Activated CD4-positive, CD25-positive, alpha-beta regulatory T cell treated with anti-CD3 and anti-CD28 coated beads, Interleukin-2, amount 50 U/mL, for 16 hours (primary cell): ENCODE measurements around the gene TFB1M.
A peak's percentile ranks its signal among the peaks of the same experiment; 100 is the strongest.
"Not testable (repeated sequence)": the region's sequence is repeated elsewhere in the genome, so short reads cannot be mapped to it uniquely, and the experiment has no call there.

Experiments
- DNase-seq: peaks from one replicate; pipeline ENCODE4 v3.0.0-alpha.2; 2020; ENCODE audit warnings: low read depth, low spot score

The TFB1M gene

DNA sequence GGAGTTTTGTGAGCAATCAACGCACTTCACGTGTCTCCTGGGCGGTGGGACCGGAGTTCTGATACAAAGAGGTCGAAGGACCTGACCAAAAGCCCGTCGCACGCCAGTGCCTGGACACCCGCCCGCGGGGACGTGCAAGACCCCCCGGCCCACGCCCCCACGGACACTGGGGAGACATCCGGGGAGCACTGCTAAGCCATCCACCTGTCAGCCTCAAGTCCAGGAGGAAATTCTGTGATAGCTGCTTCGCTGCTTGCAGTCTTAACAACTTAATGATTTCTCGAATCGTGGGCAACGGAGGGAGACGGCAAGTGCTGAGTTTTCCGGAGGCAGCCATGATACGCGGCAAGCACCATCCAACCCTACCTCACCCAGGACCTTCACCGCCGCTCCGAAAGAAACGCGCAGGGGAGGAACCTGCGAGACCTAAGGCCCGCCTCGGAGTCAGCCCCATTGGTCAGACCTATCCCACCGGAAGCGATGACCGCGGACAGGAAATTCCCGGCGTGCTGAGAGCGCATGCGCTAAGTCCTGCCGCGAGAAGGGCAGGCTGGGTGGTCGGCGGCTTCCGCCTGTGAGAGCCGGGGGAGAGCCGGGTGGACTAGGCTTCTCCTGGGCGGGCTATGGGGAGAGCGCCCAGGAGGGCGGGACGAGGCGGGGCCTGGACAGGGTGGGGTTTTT lies at the start of gene TFB1M:
TSS of gene TFB1M (minus strand) at position 393 of the 681 bp plus-strand sequence. CDS start at position 337, 56 bp downstream.
- DNase-seq, result peak; percentile 98

DNA sequence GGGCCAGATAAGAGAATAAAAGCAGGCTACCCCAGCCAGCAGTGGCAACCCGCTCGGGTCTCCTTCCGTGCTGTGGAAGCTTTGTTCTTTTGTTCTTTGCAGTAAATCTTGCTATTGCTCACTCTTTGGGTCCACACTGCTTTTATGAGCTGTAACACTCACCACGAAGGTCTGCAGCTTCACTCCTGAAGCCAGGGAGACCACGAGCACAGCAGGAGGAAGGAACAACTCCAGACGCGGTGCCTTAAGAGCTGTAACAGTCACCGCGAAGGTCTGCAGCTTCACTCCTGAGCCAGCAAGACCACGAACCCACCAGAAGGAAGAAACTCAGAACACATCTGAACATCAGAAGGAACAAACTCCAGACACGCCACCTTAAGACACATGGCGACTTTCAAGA lies 49.7 kb upstream of the TFB1M start:
- not testable (repeated sequence) for DNase-seq

DNA sequence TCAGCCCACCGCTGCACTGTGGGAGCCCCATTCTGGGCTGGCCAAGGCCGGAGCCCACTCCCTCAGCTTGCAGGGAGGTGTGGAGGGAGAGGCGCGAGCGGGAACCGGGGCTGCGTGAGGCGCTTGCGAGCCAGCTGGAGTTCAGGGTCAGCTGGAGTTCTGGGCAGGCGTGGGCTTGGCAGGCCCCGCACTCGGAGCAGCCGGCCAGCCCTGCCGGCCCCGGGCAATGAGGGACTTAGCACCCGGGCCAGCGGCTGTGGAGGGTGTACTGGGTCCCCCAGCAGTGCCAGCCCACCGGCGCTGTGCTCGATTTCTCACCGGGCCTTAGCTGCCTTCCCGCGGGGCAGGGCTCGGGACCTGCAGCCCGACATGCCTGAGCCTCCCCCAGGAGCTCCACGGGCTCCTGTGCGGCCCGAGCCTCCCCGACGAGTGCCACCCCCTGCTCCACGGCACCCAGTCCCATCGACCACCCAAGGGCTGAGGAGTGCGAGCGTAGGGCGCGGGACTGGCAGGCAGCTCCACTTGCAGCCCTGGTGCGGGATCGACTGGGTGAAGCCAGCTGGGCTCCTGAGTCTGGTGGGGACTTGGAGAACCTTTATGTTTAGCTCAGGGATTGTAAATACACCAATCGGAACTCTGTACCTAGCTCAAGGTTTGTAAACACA lies 48.8 kb upstream of the TFB1M start:
- not testable (repeated sequence) for DNase-seq

DNA sequence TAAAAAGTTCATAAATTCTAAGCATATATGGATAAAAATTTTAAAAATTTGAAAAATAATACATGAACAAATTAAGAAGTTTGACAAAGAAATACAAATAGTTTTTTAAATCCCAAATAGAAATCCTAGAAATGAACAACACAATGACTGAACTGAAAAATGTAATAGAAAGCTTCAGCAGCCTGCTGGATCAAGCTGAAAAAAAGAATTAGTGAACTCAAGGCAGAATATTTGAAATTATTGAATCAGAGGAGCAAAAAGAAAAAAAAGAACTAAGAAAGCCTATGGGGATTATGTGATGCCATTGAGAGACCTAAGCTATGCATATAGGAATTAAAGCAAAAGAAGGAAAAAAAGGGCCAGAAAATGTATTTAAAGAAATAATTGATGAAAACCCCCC lies 39.9 kb upstream of the TFB1M start:
- DNase-seq, result no peak

DNA sequence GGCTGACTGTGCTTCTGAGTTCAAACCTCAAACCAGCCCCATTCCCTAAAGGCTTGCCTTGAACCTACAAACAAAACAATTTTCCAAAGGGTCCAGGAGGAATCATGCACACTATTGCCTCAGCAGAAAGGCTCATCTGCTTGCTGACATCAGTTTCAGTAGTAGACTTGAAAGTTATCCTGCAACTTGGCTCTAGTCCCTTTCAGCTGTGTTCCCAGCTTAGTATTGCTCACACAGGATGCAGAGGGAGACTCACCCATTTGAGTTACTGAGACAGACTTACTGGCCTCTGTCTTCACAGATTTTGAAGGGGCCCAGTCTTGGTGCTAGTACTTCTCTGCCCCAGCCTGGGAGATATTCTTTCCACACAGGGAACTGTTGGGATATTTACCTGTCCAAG lies 38.5 kb upstream of the TFB1M start:
- DNase-seq, result no peak

DNA sequence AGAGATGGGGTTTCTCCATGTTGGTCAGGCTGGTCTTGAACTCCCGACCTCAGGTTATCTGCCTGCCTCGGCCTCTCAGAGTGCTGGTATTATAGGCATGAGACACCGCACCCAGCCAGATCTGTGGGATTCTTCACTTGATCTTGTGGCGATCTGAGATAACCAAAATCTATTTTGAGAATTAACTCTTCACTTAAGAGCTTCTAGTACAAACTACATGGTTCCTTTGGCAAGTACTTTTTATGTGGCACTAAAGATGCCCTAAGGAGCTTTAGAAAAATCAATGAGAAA lies 37.8 kb upstream of the TFB1M start:
- no peak for DNase-seq

DNA sequence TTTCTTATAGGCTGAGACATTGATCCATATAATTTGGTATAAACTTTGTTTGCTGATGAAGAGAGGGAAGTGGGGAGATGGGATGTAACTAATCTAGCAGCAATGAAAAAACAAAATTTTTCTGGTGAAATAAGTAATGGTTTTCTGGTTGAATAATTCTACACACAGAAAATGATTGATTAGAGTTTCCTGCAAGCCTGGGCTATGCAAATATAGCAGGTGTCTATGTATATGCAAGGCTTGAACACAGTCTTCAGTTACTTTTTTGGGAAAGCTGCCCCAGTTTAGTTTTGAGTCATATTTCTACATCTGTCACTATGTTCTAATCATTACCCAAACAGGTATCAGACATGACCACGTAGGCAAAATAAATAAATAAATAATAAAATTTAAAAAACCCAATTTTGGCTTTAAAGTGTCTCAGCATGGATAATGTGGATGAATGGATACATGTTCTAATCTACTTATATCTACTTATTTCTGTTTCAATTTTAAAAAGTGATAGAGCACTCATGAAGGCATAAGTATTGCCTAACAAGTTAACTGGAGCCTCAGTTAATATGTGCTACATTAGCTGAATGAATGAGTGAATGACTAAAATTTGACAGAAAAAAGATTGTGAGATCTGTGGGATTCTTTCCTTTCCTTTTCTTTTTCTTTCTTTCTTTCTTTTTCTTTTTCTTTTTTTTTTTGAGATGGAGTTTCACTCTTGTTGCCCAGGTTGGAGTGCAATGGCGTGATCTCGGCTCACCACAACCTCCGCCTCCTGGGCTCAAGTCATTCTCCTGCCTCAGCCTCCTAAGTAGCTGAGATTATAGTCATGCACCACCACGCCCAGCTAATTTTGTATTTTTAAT lies 37.2 kb upstream of the TFB1M start:
- DNase-seq, result no peak

DNA sequence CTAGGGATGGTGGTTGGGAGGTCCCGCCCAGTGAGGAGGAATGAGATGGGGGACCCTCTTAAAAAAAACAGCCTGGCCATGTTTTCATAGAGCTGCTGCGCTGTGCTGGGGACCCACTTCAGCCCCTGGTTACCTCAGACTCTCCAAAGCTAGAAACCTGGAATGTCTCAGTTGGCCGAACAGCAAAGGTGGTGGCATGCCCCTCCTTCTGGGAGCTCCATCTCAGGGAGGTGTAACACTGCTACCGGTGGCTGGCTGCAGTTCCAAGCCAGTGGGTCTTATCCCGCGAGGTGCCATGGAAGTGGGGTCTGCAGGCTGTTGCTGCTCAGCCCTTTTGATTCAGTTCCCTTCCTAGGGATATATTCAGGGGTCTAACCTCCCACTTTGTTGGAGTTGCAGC lies 35.7 kb upstream of the TFB1M start:
- DNase-seq, result no peak

DNA sequence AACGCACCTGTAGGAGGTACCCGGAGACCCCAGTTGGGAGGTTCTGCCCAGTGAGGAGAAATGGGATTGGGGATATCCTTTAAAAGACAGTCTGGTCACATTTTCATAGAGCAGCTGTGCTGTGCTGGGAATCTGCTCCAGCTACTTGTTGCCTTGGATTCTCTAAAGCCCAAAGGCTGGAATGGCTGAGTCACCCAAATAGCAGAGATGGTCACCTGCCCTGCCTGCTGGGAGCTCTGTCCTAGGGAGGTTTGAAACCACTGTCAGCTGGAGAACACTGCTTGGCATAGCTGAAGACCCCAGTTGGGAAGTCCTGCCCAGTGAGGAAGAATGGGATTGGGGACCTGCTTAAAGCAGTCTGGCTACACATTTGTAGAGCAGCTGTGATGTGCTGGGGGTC lies 34.8 kb upstream of the TFB1M start:
- no peak for DNase-seq

DNA sequence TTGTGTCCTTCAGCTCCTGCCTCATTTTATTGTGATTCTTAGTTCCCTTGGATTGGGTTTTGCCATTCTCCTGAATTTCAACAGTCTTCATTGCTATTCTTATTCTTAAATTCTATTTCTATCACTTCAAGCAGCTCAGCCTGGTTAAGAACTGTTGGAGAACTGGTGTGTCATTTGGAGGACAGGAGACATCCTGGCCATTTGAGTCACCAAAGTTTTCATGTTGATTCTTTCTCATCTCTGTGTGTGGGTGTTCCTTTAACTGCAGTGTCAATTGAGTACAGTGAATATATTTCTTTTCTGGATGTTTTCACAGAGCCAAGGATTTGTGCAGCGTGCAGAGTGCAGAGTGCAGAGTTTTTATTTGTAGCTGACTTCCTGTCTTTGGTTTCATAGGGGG lies 33.5 kb upstream of the TFB1M start:
- DNase-seq, result no peak

DNA sequence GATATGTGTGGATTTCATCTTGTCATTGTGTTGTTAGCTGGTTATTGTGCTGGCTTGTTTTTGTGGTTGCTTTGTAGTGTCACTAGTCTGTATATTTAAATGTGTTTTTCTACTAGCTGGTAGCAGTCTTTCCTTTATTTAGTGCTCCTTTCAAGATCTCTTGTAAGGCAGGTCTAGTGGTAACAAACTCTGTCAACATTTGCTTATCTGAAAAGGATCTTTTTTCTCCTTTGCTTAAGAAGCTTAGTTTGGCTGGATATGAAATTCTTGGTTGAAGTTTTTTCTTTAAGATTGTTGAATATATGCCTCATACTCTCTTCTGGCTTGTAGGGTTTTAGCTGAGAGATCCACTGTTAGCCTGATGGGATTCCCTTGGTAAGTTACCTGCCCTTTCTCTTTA lies 32.7 kb upstream of the TFB1M start:
- DNase-seq, result no peak

DNA sequence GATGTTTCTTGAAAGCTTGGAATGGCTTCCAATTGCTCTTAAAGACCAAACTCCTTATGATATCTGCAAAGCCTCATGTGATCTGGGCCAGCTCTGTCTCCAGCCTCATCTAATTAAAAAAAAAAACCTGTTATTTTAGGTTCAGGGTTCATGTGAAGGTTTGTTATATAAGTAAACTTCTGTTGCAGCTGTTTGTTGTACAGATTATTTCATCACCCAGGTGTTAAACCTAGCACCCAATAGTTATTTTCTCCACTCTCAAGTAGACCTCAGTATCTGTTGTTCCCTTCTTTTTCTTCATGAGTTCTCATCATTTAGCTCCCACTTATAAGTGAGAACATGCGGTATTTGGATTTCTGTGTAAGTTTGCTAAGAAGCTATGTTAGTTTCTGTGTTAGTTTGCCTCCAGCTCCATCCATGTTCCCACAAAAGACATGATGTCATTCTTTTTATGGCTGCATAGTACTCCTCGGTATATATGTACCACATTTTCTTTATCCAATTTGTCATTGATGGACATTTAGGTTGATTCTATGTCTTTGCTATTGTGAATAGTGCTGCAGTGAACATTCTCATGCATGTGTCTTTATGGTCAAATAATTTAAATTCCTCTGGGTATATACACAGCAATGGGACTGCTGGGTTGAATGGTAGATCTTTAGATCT lies 30.2 kb upstream of the TFB1M start:
- DNase-seq, result no peak

DNA sequence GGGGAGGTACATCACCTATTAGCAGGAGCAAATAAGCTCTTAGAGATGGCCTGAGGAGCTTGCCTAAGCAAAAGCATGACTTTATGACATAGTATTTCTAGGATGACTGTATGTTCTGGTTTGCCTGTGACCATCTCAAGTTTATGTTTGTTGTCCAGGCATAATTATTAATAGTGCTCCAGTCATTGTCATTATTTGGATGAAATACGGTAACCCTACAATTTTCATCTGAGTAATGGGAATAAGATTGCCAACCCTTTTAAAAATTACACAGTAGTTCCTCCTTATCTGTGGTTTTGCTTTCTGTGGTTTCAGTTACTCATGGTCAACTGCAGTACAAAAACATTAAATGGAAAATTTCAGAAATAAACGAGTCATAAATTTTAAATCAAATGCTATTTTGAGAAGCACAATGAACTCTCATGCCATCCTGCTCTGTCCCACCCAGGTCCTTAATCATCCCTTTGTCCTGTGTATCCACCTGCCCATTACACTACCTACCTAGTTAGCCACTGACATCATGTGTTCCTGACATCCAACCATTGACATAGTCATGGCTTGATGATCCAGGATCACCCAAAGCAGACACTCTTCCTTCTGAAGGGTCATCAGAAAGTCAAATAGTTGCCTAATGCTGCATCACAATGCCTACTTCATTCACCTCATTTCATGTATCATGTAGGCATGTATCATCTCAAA lies 27.0 kb upstream of the TFB1M start:
- DNase-seq, result no peak

DNA sequence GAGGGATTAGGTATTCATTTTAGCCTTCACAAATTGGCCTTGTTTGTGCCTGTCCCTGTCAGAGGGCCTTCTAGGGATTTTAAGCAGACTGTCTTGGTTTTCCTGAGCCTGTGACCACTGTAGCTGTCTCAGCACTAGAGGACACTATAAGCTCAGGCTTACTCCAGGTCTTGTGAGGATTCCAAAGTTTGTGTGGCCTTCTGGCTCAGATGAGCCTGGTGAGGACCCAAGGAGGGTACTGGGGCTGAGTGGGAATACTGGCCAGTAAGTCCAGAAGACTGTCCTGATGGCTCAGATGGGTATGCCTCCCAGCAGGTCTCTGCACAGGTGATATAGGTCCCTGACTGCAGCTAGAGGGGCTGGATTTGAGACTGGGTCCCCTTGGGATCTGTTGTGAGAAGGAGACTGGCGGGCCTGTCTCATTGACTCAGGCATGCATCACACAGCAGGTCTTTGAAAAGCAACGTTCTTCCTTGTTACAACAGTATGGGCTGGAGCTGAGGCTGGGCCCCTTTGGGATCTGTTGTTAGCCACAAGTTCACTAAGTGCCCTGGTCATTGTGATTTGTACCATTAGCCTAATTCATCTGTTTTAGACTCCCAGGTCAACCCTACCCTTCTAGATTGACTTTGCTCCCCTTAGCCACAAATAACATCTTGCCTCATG lies 26.3 kb upstream of the TFB1M start:
- no peak for DNase-seq

DNA sequence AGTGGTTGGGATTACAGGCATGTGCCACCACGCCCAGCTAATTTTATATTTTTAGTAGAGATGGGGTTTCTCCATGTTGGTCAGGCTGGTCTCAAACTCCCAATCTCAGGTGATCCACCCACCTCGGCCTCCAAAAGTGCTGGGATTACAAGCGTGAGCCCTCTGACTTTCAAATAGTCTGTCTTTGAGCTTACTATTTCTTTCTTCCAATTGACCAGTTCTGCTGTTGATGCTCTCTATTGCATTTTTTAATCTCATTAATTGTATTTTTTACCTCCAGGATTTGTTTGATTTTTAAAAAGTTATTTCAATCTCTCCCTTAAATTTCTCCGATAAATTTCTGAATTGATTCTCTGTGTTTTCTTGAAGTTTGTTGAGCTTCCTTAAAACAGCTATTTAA lies 25.6 kb upstream of the TFB1M start:
- not testable (repeated sequence) for DNase-seq

DNA sequence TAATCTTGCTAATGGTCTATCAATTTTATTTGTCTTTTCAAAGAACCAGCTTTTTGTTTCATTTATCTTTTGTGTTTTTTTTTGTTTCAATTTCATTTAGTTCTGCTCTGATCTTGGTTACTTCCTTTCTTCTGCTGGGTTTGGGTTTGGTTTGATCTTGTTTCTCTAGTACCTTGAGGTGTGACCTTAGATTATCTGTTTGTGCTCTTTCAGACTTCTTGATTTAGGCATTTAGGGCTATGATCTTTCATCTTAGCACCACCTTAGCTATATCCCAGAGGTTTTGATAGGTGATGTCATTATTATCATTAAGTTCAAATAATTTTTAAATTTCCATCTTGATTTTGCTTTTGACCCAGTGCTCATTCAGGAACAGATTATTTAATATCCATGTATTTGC lies 24.0 kb upstream of the TFB1M start:
- DNase-seq, result not testable (repeated sequence)

DNA sequence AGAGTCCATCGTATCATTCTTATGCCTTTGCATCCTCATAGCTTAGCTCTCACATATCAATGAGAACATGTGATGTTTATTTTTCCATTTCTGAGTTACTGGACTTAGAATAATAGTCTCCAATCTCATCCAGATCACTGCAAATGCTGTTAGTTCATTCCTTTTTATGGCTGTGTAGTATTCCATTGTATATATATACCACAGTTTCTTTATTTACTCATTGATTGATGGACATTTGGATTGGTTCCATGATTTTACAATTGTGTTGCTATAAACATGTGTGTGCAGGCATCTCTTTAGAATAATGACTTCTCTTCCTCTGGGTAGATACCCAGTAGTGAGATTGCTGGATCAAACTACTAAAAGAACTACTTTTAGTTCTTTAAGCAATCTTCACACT lies 21.0 kb upstream of the TFB1M start:
- no peak for DNase-seq

DNA sequence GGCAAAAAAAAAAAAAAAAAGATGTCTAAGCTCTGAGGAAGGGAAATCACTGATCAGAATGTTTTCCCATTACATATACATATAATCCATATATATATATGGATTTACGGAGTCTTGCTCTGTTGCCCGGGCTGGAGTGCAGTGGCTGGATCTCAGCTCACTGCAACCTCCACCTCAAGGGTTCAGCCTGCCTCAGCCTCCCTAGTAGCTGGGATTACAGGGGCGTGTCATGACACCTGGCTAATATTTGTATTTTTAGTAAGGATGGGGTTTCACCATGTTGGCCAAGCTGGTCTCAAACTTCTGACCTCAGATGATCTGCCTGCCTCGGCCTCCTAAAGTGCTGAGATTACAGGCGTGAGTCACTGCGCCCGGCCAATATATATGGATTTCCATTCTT lies 19.8 kb upstream of the TFB1M start:
- DNase-seq, result not testable (repeated sequence)

DNA sequence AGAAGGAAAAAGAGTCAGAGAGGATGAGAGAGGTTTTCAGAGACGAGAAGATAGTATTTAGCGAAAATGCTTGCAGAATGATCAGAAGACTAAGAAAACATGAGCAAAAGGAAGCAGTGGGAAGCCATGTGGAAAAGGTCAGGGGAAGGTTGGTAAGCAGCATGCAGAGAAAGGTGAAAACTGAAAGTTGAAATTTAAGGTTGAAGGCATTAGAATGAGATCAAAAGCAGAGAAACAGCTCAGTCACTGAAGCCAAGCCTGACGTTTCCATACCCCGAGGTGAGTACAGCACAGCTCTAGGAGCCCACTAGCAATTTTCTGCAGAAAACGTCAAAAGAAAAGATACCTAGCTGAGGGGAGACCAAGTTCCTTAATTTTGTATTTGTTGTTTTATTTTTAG lies 19.1 kb upstream of the TFB1M start:
- no peak for DNase-seq

DNA sequence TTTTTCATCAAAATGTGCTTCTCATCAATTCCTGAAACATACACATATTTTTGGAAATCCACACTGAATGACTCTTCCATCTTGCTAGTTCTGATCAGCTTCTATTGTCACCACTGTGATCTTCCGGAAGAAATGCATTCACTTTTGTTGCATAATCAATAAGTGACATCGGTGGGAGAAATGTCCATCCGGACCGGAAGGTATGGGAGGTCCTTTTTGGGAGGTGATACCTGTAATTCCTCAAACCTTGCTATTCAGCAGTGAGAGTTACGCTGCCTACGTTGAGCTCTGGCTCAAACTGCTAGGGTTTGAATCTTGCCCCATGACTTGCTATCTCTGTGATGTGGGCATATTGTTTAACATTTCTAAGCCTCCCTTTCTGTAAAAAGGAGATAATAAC lies 16.6 kb upstream of the TFB1M start:
- DNase-seq, result no peak

DNA sequence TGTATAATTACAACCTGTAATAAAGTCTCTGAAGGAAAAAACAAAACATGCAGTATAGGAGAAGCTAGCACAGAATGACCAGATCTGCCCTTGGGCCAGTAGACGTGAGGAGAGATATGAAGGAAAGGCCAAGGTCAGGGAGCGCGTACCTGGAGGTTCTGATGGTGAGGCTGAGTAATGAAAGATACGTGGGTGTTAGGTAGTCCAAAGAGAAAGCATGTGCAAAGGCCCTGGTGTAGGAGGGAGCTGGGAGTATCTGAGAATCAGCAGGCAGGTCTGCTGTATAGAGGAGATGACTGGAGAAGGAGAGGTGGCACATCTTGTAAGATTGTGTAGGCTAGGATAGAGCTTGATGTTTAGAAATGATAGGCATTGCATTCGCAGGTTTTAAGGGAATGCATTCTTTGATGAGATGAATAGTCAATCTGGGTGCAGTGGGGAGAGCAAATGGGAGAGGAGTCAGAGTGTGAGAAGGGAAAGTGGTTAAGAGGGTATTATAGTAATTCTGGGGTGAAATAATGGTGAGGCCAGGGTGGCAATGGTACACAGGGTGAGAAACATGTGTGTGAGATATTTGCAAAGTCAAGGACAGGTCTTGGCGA lies 15.9 kb upstream of the TFB1M start:
- DNase-seq, result no peak
